Esophagus muscularis mucosa (tissue), 4 donors: Measurements from ENCODE around the gene TMX4.
"Not testable (repeated sequence)": the region's sequence is repeated elsewhere in the genome, so short reads cannot be mapped to it uniquely, and the experiment has no call there.

Experiments used
- CTCF ChIP-seq, 3 experiments: fragments of 200-600 bp in 2 of 3; fragments of 450-650 bp in 1 of 3; sonication (generic) in 2 of 3; IDR thresholded peaks; one replicate each; pipeline ENCODE4 v1.5.1; 2017 to 2019; ENCODE audit warnings: antibody characterized with exemption in 3 of 3, mild to moderate bottlenecking in 2 of 3, moderate library complexity in 1 of 3
- EP300 ChIP-seq: sonication (generic); formaldehyde crosslinking; IDR thresholded peaks from one replicate; pipeline ENCODE4 v1.6.1; 2017; ENCODE audit warnings: antibody characterized with exemption
- POLR2A ChIP-seq: fragments of 450-650 bp; IDR thresholded peaks from one replicate; pipeline ENCODE4 v1.6.1; 2017; ENCODE audit warnings: antibody characterized with exemption, moderate library complexity, mild to moderate bottlenecking, low read depth
- POLR2AphosphoS5 ChIP-seq, 2 donors: sonication (generic); formaldehyde crosslinking; IDR thresholded peaks; one replicate each; pipeline ENCODE4 v1.6.1; 2017; ENCODE audit warnings: antibody characterized with exemption in 2 of 2

GRCh38 chr20:8031539-8031938, 12.0 kb upstream of the TMX4 start:
- TF ChIP-seq POLR2AphosphoS5 (IDR thresholded peaks at IDR 0.05); POLR2A; CTCF (IDR thresholded peaks at IDR 0.05); EP300: not testable (repeated sequence)
